GM21737 (cell line): Measurements from ENCODE around the gene TAS2R30.
"Not testable (repeated sequence)": the region's sequence is repeated elsewhere in the genome, so short reads cannot be mapped to it uniquely, and the experiment has no call there.

Experiments used
- ATAC-seq: cut with Tn5 transposase; IDR thresholded peaks from one replicate; pipeline ENCODE4 v1.9.1; 2021; ENCODE audit warnings: mild to moderate bottlenecking, moderate library complexity; ENCODE audit not compliant: unreplicated experiment

TAS2R30 gene

GRCh38 chr12:11130382-11130781, 4.1 kb downstream of the TAS2R30 start:
- ATAC-seq: no peak

DNA sequence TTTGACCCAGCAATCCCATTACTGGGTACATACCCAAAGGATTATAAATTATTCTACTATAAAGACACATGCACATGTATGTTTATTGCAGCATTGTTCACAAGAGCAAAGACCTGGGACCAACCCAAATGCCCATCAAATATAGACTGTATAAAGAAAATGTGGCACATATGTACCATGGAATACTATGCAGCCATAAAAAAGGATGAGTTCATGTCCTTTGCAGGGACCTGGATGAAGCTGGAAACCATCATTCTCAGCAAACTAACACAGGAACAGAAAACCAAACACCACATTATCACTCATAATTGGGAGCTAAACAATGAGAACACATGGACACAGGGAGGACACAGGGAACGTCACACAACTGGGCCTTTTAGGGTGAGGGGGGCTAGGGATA, 20.3 kb downstream of the TAS2R30 start:
- not testable (repeated sequence) for ATAC-seq

GRCh38 chr12:11111213-11111612, 23.2 kb downstream of the TAS2R30 start:
- ATAC-seq: not testable (repeated sequence)

DNA sequence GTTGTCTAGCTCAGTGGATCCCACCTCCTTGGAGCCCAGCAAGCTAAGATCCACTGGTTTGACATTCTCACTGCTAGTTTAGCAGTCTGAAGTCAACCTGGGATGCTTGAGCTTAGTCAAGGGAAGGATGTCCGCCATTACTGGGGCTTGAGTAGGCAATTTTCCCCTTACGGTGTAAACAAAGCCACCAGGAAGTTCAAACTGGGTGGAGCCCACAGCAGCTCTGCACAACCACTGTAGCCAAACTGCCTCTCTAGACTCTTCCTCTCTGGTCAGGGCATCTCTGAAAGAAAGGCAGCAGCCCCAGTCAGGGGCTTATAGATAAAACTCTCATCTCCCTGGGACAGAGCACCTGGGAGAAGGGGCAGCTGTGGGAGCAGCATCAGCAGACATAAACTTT, 25.6 kb downstream of the TAS2R30 start:
- ATAC-seq: no peak

- ATAC-seq: no peak
Measured at GRCh38 chr12:11107719-11108118, 26.7 kb downstream of the TAS2R30 start.

DNA sequence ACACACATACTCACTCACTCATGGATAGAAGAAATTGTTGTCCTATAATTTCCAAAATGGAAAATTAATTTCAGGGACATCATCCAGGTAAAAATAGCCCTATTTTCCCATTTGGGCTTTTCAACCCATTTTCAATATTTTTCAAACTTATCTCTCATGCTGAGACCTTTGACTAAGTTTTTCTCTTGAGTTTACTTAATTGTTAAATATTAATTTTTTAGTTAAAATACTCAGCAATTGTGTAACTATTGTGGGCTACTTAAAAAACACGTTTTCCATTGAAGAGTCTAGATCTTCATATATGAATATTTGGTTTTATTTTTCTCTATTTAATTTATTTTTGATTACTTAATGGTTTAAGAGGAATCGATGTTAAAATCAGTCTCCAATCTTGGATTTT, 28.2 kb downstream of the TAS2R30 start:
- no peak for ATAC-seq

DNA sequence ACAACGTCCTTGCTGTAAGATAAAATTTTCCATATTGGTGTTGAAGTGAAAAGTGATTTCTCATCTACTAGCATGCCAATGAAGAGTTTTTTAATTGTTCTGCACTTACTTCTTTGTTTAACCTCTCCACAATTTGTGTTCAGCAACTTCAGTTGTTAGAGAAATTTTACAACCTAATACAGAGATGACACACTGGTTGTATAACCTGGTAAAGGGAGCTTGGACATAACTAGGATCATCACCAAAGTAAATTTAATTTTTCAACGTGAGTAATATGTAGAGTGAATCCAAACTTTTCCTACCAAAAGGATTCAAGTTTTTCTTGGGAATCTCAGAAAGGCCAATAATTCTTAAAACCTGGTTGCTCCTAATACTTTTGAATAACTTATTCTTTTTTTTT, 28.9 kb downstream of the TAS2R30 start:
- no peak for ATAC-seq

DNA sequence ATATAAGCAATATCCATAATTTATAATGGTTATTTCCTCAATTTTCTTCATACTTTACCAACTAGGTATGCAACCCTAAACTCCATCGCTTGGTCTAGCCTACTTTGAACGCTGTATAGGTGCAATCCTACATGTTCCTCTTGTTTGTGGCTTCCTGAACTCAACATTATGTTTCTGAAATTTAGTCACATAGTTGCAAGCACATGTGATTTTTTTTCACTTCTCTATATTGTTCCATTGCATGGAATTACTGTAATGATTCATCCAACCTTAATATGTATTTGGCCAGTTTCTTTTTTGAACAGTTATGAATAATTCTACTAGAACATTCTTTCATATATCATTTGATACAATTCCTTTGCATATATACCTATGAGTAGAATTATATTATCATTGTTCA, 39.5 kb downstream of the TAS2R30 start:
- peak; percentile 69 for ATAC-seq

DNA sequence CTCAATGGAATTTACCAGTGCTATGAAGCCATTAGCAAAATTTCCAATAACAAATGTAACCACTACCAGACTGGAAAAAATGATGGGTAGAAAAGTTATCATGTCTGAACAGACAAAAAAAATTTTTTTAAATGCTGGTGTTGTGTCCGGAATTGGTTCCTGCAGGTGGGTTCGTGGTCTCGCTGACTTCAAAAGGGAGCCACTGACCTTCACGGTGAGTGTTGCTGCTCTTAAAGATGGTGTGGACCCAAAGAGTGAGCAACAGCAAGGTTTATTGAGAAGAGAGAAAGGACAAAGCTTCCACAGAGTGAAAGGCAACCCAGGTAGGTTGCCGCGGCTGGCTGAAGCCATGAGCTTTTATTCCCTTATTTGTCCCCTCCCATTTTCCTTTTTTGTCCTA, 42.3 kb downstream of the TAS2R30 start, which contains the start of gene TAS2R43:
Gene TAS2R43, minus strand, starts transcription at position 186 of the 400 bp plus-strand sequence. Its CDS starts 84 bp downstream, at position 102.
- no peak for ATAC-seq

DNA sequence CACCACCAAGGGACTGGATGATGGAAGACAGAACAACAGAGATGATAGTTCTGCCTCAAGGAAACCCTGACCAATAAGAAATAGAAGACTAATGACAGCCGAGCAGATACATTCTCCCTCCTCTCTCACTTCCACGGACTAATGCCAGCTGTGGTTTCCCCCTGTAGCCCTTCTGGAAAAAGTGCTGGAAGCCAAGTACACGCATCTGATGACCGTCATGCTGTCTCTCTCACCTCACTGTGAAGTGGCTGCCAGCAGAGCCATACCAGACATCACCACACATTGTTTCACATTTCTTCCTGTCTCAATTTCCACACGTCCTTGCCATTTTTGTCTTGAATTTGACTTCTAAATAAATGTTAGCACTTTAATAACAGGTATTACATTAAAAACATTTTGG, 45.2 kb downstream of the TAS2R30 start:
- ATAC-seq: no peak

DNA sequence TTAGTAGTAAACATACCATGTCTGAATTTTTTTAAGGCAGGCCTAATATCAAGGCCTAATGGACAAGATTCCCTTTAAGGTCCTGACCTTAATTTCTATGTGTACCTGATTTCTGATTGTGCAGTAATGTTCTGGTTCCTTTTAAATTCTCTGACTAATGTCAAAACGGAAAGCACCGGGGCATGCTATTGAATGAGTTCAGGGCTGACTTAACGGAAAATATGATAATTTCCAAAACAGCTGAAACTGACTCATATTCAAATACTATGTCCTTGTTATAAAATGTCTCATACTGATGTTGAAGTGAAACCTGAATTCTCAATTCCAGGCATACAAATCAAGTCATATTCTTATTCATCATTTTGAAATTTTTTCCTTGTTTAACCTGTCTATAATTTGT, 49.0 kb downstream of the TAS2R30 start:
- ATAC-seq: peak; percentile 71
